Measurements from ENCODE around the gene STK35.

STK35 gene

DNA sequence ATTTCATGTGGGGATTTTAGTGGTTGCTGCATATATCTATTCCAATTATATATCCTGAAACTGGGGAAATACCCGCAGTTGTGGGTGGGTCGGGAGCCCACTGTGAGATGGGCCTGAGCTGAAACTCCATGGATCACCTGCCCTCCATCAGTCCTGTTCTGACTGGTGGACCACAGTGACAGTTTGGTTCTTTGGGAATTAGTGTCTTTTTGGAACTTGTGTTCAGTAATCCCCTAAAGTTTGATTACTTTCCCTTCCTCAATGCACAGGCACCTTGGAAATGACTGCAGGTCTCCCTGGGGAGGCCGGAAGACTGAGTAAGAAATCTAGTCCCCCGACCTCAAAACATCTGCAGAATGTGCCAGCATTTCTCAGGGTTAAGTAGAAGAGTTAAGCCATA is 11.3 kb downstream of the STK35 start:
- TF ChIP-seq EZH2phosphoT487 (IDR thresholded peaks at IDR 0.05; ENCODE audit: low read length) (no peak), EZH2 (optimal IDR thresholded peaks at IDR 0.05; ENCODE audit: low read depth, low read length) (no peak)
- TF ChIP-seq, protein P1, sequence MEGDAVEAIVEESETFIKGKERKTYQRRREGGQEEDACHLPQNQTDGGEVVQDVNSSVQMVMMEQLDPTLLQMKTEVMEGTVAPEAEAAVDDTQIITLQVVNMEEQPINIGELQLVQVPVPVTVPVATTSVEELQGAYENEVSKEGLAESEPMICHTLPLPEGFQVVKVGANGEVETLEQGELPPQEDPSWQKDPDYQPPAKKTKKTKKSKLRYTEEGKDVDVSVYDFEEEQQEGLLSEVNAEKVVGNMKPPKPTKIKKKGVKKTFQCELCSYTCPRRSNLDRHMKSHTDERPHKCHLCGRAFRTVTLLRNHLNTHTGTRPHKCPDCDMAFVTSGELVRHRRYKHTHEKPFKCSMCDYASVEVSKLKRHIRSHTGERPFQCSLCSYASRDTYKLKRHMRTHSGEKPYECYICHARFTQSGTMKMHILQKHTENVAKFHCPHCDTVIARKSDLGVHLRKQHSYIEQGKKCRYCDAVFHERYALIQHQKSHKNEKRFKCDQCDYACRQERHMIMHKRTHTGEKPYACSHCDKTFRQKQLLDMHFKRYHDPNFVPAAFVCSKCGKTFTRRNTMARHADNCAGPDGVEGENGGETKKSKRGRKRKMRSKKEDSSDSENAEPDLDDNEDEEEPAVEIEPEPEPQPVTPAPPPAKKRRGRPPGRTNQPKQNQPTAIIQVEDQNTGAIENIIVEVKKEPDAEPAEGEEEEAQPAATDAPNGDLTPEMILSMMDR (IDR thresholded peaks at IDR 0.05; ENCODE audit: low read length), result no peak
- H3K79me2 ChIP-seq (ENCODE audit: low read length), result peaks cover 100% of the 10 kb centered on the region

DNA sequence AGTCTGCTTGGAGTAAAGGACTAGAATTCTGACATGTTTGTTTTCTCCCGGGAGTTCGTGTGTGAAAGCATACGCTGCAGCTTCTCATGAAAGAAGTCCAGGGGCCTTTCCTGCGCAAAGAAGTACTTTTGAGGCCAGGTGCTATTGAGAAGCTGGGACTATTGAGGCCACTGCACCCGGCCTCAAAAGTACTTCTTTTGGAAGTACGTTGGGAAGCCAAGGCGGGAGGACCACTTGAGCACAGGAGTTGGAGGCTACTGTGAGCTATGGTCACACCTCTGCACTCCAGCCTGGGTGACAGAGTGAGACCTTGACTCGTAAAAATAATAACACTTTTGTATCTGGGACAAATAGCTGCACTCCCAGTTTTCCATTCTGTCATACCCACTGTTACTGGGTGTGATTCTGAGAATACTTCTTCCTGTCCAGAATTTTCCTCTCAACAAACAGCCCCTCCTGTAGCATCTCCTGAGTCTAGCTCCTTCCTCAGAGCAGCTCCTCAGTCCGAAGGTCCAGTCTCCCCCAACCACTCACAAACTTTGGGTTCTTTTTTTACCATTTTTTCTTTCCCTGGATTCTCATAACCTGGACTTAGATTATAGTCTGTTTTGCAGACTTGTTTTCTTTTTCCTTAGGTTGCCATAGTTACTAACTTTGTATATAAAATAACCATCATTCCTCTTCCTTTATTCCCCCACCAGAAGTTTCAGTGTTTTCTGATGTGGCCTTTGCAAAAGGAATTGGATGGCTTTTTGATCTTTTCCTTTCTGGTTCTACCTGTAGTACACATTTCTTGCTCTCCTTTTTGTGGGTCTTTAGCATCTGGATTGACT is 12.7 kb downstream of the STK35 start:
- Histone ChIP-seq H3F3A (ENCODE audit: insufficient read depth, low read length) (no peaks in the 10 kb centered on the region), H3K4me2 (ENCODE audit: low read depth, low read length) (no peak overlapping the region), H4K20me1 (ENCODE audit: insufficient read depth, low read length) (peaks cover 22% of the 10 kb centered on the region), H3K9ac (ENCODE audit: low read length) (no peak overlapping the region), H3K4me3 (ENCODE audit: low read length) (no peak overlapping the region), H3K79me2 (ENCODE audit: low read length) (peaks cover 97% of the 10 kb centered on the region), H3K9me3 (replicated peaks; ENCODE audit: insufficient read depth, low read length) (no peaks in the 10 kb centered on the region), H3K9me2 (replicated peaks; ENCODE audit: insufficient read depth, low read length) (no peaks in the 10 kb centered on the region), H3K4me1 (ENCODE audit: low read length) (no peaks in the 10 kb centered on the region), H2AFZ (ENCODE audit: low read length) (no peak overlapping the region), H3K27ac (ENCODE audit: low read length) (no peak overlapping the region), H3K36me3 (replicated peaks; ENCODE audit: insufficient read depth, low read length) (no peaks in the 10 kb centered on the region; the same call in 1 of the 2 replicates), H3K27me3 (replicated peaks; ENCODE audit: insufficient read depth, low read length) (no peaks in the 10 kb centered on the region)
- DNase-seq, result no peak
- TF ChIP-seq EZH2phosphoT487 (IDR thresholded peaks at IDR 0.05; ENCODE audit: low read length) (no peak), EZH2 (optimal IDR thresholded peaks at IDR 0.05; ENCODE audit: low read depth, low read length) (no peak)
- TF ChIP-seq, protein P1 (IDR thresholded peaks at IDR 0.05; ENCODE audit: low read length), result no peak

More for the DNA sequence above, 11.3 kb downstream of the STK35 start:
- no peak overlapping the region for H3K4me2 ChIP-seq (ENCODE audit: low read depth, low read length)
- no peak overlapping the region for H3K4me3 ChIP-seq (ENCODE audit: low read length)
- no peaks in the 10 kb centered on the region; the same call in 1 of the 2 replicates for H3K36me3 ChIP-seq (replicated peaks; ENCODE audit: insufficient read depth, low read length)
- H4K20me1 ChIP-seq (ENCODE audit: insufficient read depth, low read length), result peaks cover 23% of the 10 kb centered on the region
- H3K27me3 ChIP-seq (replicated peaks; ENCODE audit: insufficient read depth, low read length), result no peaks in the 10 kb centered on the region
- no peaks in the 10 kb centered on the region for H3F3A ChIP-seq (ENCODE audit: insufficient read depth, low read length)
- no peak overlapping the region for H2AFZ ChIP-seq (ENCODE audit: low read length)
- no peaks in the 10 kb centered on the region for H3K4me1 ChIP-seq (ENCODE audit: low read length)
- DNase-seq, result no peak
- no peaks in the 10 kb centered on the region for H3K9me3 ChIP-seq (replicated peaks; ENCODE audit: insufficient read depth, low read length)
- H3K27ac ChIP-seq (ENCODE audit: low read length), result no peak overlapping the region
- no peaks in the 10 kb centered on the region for H3K9me2 ChIP-seq (replicated peaks; ENCODE audit: insufficient read depth, low read length)
- no peak overlapping the region for H3K9ac ChIP-seq (ENCODE audit: low read length)

DNA sequence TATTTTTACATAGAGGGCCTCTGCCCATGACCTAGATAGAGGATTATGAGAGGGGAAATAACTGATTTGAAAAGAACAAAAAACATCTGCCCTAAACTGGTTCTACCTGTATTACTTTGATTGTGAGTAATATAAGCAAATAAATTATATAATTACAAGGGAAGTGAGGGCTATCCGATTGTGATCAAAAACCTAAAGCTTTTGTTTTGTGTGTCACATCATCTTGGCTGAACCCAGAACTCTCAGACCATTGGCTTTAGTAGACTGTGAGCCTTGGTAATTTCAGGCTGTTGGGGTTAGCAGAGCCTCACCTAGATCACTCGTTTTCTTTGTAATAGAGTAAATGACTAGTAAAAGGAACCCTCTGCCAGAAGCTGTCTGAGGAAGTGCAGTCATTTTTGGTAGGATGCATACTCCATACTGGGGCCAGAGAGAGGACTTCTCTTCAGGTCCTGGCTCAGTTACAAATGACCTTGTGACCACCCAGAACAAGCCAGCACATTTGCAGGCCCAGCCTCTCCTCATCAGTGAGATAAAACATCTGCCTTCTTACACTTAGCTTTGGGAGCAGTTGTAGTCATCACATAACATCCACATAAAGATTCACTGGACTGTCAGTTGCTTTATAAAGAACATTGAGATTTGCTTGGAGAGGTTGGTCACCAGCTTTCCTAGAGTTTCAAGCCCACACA is 13.5 kb downstream of the STK35 start:
- Histone ChIP-seq H3K27ac (ENCODE audit: low read length) (no peak overlapping the region), H2AFZ (ENCODE audit: low read length) (no peak overlapping the region), H4K20me1 (ENCODE audit: insufficient read depth, low read length) (peaks cover 15% of the 10 kb centered on the region; the same call in 1 of the 2 replicates), H3K4me1 (ENCODE audit: low read length) (no peaks in the 10 kb centered on the region), H3K9me2 (replicated peaks; ENCODE audit: insufficient read depth, low read length) (no peaks in the 10 kb centered on the region), H3K27me3 (replicated peaks; ENCODE audit: insufficient read depth, low read length) (no peaks in the 10 kb centered on the region), H3F3A (ENCODE audit: insufficient read depth, low read length) (no peaks in the 10 kb centered on the region), H3K4me3 (ENCODE audit: low read length) (no peak overlapping the region), H3K36me3 (replicated peaks; ENCODE audit: insufficient read depth, low read length) (no peaks in the 10 kb centered on the region; the same call in 1 of the 2 replicates), H3K9me3 (replicated peaks; ENCODE audit: insufficient read depth, low read length) (no peaks in the 10 kb centered on the region), H3K9ac (ENCODE audit: low read length) (no peak overlapping the region), H3K4me2 (ENCODE audit: low read depth, low read length) (no peak overlapping the region), H3K79me2 (ENCODE audit: low read length) (peaks cover 97% of the 10 kb centered on the region)
- no peak for DNase-seq
- TF ChIP-seq EZH2 (optimal IDR thresholded peaks at IDR 0.05; ENCODE audit: low read depth, low read length) (no peak), EZH2phosphoT487 (IDR thresholded peaks at IDR 0.05; ENCODE audit: low read length) (no peak)
- TF ChIP-seq, protein P1 (IDR thresholded peaks at IDR 0.05; ENCODE audit: low read length), result no peak

Measured in MM.1S (cell line).